Amniotic stem cell (primary cell): ENCODE data around the gene SCUBE3.

Experiments
- DNase-seq: peaks from one replicate; lab custom pipeline; 2025; lab: John Stamatoyannopoulos, UW

The SCUBE3 gene

DNA sequence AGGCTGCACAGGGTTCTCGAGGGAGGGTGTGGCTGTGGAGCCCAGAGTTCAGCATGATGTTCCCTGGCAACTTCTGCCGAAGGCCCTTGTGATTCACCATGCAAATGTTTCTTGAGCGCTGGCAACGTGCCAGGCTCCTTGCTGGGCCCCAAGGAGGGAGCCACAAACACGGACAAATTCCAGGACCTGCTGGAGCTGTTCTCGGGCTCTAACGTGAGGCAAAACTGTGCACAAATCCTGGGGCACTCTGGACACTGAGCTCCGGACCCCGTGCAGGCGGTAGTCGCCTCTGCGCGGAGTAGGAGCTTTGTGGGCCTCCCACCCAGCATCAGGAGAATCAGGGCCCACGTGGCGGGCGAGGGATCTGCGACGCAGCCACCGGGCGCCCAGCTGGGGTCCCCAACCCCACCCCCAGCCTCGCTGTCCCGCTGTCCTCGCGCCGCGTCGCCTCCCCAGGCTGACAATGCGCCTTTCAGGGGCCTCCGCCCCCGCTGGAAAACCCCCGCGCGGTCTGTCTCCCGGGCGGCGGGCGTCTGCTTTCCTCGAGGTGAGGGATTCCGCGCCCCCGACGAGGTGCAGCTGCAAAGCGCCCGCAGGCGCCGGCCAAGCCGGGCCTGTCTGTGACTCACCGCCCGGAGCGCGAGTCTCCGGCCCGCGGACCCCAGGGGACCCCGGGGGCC lies 31.7 kb upstream of the SCUBE3 start:
- no peak for DNase-seq

DNA sequence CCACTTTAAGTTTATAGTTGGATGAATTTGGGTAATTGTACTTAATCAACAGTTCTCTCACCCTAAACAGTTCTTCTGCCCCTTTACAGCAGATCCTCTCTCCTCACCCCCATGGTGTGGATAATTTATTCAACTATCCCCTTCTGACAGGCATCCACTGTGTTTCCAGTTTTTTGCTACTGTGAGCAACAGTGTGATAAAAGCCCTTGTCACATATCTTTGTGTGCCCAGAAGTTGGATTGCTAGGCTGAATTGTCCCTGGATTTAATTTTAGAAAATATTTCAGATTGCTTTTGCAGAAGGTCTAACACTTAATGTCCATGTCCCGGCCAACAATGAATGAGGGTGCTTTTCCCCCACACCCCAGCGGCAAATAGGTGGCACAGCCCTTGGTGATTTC lies 30.5 kb upstream of the SCUBE3 start:
- DNase-seq = no peak

DNA sequence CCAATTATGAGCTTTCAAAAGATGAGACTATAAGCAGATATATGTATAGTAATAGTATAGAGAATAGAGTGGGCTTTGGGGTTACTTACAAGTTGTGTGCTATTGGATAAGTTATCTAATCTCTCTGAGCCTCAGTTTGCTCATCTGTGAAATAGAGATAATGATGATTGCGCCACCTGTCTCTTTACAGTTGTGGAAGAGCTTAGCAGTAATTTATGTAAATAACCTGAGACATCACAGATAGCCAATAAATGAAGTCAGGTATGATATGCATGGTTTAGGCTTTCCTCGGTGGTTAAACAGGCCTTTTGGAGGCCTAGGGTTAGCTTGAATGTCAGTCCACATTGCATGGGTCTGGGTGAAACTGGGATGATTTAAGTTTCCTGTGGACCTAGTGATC lies 29.8 kb upstream of the SCUBE3 start:
- DNase-seq = no peak

DNA sequence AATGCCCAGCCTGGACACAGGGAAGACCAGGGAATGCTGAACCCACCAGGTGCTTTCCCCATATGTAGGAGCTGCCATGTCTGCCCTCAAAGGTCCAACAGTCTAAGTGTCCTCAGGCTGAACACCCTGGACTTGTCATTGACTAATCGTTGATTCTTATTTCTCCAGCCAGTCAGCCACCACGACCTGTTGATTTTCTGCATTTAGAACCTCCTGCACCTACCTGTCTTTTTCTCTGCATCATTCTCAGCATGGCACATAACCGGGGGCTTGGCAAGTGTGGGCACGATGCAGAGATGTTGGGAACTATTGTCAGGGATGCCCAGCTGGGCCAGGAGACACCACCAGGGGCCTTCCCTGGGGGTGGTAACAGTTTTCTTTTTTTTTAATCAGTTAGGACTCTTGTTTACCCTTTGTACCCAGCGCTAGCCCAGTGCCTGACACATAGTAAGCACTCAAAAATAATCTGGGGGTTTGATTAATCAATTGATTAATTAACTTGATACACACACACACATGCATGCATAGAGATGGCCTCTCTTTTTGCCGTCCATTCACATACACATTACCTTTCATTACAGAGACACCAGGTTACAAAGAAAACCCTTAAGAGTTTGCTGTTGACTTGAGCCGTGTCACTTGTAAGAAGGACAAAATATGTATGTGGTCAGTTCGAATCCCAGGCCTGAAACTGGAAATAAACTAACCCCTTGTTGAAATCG lies 29.0 kb upstream of the SCUBE3 start:
- DNase-seq = no peak

DNA sequence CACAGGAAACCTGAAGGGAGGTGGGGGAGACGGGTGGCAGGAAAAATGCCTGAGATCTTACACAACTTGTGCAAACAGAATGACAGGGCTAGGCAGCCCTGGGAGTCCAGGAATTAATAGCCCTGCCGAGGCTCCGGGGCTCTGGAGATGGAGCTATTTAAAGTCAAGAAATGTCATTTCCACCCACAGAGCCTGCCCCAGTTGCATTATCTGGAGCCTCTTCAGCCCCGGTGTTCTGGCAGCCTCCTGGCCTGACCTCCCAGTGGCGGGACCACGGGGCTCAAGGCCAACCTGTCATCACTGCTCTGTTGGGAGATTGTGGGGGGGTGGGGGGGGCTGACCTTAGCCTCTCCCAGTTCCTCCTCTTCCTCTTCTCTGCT lies 28.5 kb upstream of the SCUBE3 start:
- DNase-seq = no peak

DNA sequence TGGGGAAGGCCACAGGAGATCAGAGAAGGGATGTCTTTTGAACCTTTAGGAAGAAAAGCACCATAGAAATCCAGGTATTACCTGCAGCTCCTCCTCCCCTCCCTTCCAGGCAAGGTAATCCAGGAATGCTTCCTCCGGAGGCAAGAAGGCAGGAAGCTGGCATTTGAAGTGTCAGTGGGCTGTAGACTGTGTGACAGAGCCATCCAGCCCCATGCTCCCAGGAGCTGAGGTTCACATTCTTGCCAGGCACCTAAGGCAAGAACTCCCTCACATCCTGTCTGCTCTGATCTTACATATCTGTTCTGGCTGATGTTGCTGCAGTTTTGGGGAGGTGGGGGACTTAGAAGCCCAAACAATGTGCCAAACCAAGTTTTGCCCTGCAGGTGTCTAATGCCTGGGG lies 27.8 kb upstream of the SCUBE3 start:
- no peak for DNase-seq

DNA sequence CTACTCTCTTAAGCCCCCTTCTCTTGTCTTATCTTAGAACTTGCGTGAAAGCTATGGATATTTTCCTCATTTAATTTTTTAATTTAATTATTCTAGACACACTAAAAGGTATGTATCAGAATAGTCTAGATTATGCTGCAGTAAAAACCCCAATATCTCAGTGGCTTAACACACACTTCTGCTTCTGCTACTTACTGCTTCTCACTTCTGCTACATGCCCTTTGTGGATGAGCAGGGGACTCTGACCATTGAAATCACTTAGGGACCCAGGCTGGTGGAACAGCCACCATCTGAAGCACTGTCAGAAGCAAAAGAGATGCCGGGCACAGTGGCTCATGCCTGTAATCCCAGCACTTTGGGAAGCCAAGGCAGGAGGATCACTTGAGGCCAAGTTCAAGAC lies 27.2 kb upstream of the SCUBE3 start:
- DNase-seq = no peak

DNA sequence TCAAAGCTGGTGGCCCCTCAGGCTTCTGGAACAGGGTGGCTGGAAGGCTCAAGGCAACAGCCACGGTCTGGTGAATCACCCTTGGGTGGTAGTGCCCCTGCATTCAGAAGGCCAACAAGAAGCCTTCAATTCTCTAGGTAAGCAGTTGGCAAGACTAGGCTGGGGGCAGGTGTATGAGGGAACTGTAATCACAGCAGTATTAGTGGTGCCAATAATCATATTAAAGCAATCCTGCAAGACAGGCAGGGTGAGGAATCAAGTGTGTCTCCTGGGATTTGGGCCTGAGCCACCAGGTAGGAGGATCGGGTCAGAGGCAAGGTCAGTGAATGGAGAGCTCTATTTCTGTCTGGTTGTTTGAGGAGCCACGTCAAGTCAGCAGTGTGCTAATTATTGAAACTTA lies 24.9 kb upstream of the SCUBE3 start:
- no peak for DNase-seq

DNA sequence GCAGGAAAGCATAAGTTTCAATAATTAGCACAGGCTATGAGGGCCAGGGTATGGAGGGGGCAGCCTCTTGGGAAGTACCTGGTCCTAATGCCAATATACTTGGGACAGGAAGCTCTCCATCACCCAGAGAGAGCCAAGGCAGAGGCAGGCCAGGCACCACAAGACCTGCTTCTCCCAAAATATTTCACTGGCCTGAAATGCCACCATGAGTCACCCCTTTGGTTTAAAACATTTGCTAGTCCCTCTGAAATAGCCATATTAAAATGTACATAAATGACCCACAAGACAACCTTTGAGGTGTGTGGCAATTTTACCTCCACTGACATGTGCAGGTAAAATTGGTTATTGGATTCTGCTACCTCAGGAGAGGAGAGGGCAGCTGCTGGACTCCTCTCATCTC lies 23.4 kb upstream of the SCUBE3 start:
- DNase-seq = no peak

DNA sequence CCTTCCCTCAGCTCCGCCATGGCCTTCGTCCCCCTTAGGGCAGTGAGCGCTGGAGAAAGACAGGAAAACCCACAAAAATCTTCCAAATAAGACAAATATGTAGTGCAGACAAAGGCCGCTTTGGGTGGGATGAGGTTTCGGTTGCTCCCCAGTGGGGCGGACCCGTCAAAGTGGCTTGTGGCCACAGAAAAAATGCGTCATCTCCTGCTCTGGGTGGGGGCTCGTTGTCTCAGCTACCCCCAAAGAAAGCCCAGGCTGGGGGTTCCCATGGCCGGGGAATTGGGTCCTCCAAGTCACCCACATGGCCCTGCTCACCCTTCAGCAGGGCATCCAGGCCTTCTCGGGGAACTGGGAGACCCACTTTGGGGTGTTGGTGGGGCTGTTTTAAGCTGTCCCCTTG lies 21.9 kb upstream of the SCUBE3 start:
- no peak for DNase-seq

DNA sequence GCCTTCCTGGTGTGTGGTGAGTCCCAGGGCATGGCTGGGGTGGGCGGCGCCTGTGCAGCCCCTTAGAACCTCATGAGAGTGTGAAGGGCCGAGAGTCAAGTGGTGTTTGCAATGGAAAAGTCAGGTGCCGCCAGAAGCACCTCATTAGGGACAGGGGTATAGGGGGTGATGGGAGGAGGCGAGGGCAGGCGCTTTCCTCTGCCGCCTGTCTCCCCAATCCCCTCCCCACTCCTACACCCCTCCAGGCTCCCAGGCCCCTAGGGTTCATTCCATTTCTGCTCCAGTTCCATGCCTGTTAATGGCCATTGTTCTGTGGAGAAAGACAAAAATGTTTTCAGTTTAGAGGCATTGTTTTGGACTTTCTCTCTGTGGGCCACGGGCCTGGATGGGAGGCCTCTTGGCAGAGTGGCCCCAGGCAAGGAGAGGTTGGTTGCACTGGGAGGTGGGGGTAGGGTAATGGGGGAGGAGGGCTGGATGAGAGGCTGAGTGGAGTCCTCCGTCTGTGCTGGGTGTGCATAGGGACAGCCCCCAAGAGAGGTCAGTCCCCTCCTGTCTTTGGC lies 21.4 kb upstream of the SCUBE3 start:
- DNase-seq = no peak

DNA sequence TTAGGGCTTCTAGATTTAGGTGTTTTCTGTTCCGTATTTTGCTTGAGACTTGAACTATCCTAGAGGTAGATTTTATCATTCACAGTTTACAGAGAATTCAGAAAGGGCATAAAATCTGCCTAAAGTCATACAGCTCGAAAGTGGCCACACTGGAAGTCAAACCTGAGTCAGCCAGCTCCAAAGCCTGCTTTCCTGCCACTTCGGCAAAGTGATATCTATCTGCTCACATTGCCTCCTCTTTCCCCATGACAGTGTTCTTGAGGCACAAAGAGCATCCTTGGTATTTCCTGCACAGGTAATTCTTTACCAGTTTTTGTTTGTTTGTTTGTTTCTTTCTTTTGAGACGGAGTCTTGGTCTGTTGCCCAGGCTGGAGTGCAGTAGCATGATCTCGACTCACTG lies 19.4 kb upstream of the SCUBE3 start:
- no peak for DNase-seq

DNA sequence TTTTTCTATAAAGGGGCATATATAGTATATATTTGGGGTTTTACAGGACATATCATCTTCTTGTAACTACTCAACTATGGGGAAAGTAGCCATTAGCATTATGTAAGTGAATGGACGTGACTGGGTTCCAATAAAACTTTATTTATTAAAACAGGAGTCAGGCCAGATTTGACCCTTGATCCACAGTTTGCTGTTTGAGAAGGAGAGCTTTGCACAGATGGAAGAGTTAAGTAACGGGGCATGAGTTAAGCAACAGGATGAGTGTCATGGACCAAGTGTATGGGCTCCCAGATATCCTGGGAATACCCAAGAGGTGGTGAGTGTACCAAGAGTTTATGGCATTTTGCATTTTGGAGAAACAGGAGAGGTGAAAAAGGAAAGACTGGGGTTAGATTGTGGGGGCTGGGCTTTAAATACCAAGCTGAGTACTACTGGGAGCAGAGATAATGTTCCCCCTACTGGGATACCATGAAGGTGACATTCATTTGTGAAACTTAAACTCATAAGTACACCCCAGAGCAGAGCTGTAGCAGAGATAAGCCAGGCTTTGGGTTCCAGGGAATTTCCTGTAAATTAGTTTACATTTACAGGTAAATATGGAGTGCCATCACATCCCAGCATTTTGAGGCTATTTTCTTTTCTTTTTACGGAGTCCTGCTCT lies 18.5 kb upstream of the SCUBE3 start:
- no peak for DNase-seq

DNA sequence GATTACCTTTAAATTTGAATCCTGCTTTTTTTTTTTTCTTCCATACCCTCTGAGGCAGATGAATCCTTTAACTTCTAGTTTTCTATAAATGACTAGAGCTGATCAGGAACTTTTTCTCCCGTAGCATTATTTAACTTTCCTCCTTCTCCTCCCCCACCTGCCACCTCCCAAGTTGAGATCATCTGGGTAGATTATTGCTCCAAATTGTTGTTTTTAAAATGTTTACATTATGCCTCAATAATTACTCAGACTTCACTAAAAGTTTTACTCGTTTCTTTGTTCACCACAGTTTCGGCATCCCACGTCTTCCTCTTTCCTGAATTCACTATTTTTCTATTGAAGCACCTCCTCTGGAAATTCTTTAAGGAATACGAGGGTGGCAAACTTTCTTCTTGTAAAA lies 16.6 kb upstream of the SCUBE3 start:
- DNase-seq = no peak

DNA sequence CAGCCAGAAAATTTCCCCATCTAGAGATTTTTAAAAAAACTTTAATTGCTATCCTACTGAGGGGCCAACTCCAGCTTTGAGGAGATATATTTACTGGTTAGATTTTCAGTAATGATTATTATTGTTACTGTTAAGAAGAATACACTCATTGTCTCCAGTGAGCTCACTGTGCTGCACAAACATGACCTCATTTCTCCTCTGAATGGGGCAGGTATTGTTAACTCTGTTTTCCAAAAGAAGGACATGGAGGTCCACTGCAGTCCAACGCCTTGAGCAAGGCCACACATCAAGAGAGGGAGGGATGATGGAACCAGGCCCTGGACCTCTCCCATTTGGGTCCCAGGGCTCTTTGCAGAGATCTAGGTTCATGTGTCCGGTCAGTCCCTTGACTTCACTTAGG lies 13.9 kb upstream of the SCUBE3 start:
- no peak for DNase-seq

DNA sequence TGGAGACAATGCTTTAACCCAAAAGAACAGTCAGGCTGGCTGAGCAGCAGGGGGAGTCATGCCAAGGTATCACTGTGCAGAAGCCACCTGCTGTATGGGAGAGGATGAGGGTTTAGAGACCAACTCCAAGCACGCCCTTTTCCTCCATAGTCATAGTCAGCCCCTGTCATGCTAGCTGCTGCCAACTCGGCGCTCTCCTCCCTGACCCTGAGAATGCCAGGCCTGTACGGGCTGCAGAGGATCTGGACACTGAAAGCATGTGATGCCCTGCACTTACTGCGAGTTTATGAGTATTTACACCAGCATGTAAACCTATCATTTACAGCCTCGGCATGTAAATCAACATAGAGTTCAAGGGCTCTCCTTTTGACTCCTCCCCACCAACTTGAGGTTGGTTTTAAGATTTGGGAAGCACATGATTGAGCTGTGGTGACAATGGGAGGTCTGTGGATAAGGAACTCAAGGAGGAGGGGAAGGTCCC lies 11.7 kb upstream of the SCUBE3 start:
- DNase-seq = no peak

DNA sequence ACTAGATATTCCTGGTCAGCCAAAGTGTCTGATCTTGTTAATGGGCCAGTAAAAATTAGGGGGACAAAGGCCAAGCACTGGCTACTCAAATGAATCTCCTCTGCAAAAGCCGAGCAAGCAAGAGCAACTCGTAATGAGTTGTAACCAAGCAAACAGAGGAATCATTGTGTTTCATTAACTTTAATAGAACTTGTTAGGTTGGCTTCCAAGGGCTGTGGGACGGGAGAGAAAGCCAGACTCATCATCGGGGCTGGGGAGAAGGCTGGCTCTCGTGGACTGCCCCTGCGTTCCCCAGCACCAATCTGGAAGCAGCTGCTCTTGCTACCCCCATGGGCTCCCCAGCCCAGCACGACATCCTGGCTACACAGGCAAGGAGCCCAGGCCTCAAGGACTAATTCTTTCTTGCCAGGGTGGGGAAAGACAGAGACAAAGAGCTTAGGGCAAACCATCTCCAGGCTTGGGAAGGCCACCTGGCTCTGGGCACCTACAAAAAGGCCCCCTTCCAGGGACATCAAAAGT lies 10.5 kb upstream of the SCUBE3 start:
- no peak for DNase-seq

DNA sequence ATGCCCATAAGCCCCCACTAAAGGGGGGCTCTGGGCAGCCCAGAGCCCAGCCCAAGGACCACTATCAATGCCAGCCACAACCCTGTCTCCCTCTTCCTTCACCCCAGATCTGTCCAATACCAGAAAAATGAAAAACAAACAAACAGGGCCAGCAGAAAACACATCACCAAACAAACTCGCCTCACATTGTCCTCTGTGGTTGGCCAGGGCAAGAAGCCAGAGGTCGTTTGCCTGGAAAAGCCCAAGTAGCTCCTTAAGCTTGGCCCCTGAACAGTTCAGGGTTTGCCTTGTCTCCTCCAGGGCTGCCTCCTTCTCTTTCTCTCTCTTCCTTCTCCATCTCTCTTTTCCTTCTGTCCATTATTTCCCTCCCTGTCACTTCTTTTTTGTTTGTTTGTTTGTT lies 10.1 kb upstream of the SCUBE3 start:
- no peak for DNase-seq

DNA sequence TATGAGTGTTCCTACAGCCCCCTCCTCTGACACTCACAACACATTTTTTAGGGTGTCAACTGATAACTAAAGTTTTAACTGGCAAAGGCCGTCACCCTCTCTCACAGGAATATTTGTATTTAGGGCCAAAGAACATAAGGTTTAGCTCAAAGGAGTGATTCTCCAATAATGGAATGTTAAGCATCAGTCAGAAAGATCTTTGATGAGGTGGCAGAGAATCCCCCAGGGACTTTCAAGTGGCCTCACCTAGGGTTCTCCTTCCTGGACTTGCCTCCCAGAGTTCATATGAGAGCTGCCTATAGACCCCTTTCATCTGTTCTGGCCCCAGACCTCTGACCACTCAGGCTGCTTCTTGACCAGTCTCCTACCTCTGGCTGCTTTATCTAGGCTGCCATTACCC lies 7.4 kb upstream of the SCUBE3 start:
- DNase-seq = no peak

DNA sequence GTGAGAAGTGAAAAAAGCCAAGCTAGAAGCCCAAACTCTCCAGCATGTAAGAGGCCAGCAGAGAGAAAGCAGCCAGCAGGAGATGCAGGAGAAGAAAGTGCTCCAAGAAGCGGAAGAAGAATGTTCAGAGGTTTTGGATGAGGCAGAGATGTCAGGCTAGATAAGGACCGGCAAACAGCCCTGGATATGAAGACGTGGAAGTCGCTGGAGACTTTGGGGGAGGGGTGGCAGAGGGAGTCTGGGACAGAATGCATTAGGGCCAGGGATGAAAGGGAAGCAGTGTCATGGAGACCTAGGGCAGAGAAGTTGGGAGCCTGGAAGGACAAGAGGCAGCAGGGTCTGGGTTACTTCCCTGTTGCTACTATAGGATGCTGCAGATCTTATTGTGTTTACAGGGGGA lies 5.3 kb upstream of the SCUBE3 start:
- DNase-seq = no peak

DNA sequence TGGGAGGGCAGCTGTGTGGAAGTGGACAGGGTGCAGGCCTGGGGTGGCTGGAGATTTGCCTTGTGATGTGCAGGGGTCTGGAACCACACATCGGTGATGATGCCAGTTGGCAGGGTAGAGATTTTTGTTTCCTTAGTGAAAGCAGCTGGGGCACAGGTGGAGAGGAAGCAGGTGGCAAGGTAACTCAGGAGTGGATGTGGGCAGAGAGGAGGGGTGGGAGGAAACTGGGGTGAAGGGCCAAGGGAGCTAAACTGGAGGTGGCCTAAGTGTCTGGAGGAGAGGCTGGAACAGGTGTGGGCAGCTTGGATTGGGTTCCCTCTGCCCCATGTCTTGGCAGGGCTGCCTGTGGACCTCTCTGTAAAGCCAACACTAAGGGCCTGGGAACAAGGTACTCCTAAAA lies 4.7 kb upstream of the SCUBE3 start:
- no peak for DNase-seq

DNA sequence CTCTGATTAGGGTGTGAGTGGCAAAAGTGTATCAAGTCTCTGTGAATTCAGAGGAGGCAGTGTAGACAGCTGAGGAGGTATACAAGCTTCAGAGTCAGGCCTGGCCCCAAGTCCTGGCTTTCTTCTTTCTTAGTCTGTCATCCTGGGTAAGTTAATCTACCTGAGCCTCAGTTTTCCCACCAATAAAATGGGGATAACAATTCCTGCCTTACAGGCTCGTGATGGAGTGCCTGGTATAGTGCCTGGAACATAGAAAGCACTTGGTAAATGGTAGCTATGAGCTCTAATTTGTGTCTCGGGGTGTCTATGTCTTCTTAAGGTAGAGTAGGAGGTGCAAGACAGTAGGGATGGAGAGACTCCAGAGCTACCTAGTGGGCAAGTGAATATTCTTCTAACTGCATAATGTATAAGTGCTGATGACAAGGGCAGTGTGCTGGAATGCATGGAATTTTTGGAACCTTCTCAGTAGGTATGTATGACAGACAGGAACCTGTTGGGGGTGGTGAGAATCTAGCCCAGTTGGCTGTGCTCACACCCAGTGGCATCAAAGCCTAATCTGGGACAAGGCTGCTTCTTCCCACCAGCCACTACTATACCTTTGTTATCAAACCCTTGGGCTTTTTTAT lies 4.0 kb upstream of the SCUBE3 start:
- no peak for DNase-seq
